Measurements from ENCODE around the gene SCAP.

The SCAP gene

DNA sequence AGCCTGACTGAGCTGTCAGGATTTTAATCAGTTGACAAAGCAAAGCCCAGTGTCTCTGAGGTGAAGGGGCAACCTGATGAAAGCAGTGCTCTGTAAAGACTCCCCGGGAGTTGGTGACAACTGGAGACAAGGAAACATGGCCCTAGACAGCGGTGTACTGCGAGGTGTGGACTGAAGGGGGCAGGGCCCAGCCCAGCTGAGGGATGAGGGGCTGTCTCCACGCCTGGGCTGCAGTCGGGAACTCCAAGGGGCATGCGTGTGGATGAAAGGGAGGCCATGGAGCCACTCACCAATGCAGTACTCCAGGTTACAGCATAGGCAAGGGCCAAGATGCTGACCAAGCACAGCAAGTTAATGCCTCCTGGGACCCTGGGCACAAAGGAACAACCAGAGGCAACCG lies 45.1 kb downstream of the SCAP start:
- DNase-seq (ENCODE audit: low read depth) = no peak

DNA sequence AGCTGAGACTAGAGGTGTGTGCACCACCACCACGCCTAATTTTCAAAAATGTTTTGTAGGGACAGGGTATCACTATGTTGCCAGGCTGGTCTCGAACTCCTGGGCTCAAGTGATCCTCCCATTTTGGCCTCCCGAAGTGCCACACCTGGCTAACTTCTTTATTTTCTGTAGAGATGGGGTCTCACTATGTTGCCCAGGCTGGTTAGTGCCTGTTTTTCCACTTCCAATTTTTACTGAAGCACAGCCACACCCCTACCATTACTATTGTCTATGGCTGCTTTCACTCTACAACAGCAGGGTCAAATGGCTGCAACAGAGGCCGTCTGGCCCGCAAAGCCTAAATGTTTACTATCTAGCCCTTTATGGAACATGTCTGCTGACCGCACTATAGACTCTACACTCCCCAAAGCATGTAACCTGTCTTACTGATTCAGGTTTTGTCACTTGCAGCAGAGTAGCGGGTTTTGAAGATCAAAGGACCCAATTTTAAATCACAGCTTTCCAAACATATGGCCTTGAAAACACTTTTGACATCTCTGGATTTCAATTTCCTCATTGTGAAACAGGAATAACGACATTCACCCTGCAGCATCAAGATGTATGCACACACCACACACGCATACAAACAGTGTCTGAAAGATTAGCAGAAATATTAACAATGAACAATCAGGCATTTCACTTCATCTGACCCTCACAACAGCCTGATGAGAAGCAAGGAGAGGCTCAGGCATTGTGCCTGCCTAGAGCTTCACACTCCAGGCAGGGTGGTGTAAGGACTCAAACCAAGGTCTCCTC lies 46.1 kb downstream of the SCAP start:
- no peak for DNase-seq (ENCODE audit: low read depth)

DNA sequence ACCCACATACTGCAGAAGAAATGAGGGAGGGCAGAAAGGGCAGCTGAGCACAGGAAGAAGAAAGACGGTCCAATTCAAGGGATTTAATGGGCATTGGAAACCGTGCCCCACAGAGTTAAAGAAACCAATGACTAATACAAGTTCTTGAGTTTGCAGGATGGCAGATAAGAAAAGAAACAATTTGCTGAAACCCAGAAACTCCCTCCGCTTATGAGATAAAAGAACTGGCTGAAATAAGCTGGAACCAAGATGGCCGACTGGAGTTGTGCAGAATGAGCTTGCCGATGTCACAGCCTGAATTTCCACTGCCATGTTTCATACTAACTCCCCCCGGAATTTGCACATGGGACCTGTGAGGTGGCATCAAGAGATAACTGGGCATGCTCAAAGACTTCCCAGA lies 47.1 kb downstream of the SCAP start:
- no peak for DNase-seq (ENCODE audit: low read depth)

DNA sequence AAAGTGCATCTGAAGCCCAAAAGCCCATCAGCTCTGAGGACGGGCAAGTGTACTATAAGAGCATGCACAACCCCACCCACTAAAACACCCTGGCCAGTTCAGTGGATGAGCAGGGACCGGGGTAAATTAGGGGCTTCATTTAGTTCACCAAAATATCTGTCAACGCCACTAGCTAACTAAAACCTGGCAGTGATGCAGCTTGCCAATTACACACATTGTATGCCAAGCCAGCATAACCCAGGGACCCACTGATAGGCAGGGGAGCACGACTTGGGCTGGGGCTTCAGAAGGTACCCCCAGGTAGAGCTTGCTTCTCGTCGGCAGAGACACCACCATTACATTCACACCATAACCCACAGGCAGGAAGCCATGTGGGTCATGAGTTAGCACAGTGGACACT lies 47.9 kb downstream of the SCAP start:
- DNase-seq (ENCODE audit: low read depth) = no peak

DNA sequence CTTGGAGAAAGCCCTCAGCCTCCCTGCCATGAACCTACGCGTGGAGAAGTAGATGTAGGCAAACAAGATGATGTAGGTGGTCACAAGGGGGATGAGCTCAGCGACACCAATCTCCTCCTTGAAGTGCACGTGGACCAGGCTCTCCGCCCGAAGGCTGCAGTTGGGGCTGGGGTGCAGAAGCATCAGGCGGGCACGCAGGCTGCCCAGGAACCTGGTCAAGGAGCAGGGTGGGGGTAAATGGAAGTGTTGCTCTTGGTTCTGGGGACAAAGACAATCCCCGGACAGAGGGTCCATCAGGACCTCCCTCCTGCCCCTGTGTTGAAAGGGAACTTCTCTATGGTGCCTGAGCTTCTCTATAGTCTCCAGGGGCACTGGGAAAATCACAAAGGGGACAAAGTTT lies 49.8 kb downstream of the SCAP start:
- DNase-seq (ENCODE audit: low read depth) = no peak

DNA sequence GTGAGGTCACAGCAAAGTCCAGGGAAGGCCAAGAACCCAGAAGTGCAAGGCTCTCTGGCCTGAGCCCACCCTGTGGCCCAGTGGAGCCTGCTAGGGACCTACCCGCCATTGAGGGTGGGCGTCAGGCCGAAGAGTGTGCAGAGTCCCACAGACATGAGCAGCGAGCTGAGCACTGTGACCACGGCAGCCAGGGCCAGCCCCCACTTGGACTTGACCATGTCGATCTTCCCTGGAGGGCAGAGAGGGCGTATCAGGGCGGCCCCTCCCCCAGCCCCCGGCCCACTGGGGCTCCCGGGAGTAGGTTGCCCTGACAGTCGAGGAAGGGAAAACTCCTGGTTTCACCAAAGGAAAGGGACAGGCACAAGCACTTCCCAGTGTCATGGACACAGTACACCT lies 50.4 kb downstream of the SCAP start:
- DNase-seq (ENCODE audit: low read depth) = no peak

DNA sequence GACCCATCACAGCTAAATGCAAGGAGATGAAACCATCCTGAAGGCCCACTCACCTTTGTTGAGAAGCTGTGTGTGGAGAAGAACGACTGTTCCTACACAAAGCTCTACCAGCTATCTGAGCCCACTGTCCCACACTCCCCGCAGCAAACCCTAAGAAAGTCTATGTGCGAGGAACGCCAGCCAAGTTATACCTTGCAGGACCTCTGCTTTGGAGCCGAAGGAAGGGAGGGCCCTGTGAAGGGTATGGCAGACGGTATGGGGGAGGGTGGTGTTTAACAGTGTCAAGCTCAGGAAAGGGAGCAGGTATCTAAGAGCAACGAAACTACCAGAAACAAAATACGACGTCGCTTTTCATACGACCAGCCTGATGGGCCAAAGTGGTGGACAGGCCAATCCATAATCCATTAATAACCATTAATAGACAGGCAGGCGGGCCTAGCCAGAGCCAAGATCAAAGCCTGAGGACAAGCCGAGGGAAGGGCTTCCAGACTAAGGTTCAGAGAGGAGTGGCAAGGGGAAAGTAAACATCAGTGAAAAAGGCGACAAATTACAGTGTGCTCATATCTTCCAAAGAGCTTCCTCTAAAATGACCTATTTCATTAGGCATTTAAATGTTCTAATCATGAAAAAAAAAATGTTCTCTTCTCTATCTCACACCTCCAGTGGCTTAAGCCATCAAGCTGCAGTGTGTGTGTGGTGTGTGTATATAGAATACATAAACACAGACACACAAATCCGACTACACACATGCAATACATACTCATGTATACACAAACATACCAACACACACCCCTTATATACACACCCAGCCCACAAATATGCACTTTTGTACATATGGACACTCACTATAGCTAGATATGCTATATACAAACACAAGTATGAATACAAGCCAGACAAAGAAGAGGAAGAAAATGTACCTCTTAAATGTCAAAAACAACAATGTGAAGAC lies 51.0 kb downstream of the SCAP start:
- DNase-seq (ENCODE audit: low read depth) = no peak

DNA sequence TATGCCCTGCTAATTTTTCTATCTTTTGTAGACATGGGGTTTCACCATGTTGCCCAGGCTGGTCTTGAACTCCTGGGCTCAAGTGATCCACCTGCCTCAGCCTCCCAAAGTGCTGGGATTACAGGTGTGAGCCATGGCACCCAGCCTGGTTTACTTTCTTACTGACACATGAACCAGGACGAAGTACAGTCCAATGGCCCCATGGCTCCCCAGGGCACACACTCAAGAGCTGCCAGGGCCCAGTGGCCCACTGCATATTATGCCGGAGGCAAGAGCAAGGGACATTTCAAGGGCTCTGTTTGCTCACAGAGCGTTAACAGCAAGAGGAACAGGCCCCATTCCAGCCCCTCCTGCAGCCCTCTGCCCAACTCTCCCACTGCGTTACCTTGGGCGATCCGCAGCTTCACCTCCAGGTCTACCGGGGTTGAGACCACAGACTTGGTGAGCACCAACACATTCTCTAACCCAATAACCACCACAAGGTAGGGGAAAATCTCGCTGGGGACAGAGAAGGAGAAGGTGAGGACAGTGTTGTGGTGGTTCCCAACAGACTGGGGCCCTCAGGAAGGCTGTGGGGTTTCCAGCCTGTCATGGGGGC lies 52.1 kb downstream of the SCAP start:
- no peak for DNase-seq (ENCODE audit: low read depth)

DNA sequence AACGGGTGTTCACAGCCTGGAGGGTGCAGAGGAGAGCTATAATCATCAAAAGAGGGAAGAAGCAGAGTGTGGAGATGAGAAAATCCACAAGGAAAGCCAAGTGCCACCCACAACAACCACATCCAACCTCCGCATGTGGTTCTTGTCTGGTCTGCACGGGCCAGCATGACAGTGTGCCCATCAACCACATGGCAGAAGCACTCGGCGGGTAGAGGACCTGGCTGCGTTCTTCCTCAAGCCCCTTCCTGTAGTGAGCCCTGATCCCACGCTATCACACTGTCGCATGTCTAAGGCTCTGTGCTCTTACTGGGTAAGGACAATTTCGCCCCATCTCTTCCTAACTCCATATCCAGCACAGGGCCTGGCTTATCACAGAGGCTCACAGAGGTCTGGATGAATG lies 53.0 kb downstream of the SCAP start:
- no peak for DNase-seq (ENCODE audit: low read depth)

DNA sequence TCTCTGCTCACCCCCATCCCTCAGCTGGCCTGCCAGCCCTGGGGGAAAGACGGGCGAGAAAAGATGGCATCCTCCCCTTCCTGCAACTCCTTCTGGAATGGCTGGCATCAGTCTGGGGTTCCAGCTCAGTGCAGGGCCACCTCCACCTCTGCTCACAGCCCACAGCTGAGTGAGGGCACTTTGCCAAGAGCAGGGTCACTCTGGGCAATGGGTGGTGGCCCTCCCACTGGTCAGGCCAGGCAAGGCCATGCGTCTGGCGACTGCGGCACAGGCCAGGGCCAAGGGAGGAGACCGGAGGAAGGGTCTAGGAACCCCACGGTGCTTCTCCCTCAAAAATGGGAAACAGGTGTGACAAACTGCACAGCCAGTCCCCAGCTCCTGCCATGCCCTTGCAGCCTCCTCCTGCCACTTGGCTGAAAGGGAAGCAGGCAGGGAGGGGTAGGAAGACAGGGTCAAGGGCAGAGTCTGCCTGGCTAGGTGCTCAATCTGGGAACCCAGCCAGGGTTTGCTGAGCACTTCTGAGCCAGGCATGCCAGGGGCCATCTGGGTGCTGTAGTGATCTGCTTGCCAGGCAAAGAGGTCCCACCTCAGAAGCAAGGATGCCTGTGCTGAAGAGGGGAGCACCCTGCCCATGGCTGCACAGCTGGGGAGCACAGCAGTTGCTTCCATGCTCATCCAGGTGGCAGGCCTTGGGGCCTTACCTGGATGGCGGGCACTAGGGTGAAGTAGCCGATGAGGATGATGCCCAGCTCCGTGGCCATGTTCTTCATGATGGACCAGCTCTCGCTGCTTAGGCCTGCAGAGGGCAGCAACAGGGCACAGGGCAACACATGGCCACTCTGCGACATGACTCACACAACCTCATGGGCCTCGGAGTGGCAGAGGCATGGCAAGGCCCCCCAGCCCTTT lies 53.7 kb downstream of the SCAP start:
- no peak for DNase-seq (ENCODE audit: low read depth)

DNA sequence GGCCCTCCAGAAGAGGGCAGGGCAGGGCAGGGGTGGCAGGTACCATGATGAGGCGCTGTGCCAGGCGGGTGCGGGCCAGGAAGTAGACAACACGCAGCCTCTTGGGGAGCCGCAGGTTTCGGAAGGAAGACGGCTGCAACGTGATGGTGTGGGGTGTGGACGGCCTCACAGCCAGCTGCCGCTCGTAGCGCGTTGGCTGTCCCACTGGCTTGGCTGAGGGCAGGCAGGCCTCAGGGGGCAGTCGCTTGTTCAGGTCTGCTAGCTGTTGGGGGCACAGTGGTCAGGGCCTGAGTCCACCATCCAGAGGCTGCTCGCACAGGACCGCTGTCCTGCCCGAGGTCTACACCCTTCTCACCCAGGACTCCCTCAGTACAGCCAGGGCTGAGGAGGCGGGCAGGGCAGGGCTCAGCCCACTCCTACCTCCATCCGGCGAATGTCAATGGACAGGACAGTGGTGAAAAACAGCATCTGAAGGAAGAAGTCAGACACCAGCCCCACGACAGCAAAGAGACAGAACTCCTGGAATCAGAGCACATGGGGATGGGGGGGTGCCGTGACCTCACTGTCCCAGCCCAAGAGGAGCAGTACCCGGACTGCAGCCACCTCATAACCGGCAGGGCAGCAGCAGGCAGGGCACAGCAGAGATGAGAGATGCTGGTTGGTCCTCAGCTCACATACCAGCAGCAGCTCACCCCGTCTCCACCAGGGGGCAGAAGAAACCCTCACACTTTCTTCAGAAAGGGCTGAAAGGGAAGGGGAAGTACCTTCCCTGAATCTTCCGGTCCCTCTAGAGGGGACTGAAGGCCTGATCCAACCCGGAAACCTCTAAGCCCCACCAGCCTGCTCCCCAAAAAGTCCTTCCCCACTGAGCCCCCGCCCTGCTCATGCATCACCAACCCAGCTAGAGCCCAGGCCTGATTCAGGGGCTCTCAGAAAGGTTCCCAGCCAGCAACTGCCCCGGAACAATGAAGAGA lies 54.9 kb downstream of the SCAP start:
- peak; percentile 75 for DNase-seq (ENCODE audit: low read depth)

DNA sequence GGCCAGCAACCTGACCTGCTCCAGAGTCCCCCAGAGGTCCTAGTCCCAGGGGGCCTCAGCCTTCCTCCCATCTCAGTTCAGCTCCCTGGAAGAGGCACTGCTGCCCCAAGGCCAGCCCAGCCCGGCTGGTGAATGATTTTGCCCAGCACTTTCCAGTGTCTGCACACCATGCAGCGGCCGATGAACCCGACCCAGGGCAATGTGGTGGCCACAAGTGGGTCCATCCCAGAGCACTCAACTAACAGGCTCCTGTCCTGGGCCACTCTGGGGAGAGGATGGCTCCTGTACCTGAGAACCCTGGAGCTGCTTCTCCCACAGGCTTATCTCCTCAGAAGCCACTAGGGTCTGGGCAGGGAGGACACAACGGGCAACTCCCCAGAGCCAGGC lies 55.7 kb downstream of the SCAP start:
- DNase-seq (ENCODE audit: low read depth) = no peak

DNA sequence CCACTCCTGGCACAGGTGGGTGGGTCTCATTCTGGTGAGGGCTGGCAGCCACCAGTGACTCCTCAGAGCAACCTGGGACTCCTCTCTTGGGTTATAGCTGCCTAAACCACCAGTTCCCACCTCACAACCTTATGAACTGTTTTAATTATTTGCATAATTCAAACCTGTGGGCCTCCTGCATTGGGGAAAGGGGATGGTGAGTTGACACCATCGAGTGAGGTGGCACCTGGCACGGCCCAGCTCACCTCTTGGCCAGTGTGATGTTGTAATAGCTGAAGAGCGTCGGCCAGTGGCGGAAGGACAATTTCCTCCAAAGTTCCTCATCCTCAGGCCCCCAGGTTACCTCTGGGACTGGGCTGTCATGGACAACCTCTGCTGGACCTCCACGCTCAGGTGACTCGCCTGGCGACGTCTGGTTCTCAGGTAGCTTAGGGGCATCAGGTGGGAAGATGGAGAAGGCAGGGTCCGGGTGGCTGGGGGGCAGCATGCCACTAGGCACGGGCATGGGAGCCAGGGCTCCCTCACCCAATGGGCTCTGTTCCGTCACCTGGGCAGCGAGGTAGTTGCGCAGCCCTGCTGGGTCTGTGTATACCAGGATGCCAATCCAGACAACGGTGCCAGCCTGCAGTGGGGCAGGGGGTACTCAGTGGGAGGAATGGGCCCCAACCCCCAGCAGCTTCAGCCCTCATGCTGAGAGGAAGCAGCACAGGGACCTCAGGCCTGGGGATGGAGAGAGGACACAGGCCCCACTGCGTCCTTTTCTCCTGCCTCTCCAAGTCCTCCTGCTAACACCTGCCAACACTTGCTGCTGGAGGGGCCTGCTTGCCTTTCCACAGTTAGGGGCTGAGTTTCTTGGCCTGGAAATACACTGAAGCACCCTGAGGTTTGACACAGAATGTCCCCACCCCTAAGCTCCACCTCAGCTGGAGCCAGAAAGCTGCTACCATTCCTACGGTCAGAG lies 56.4 kb downstream of the SCAP start:
- no peak for DNase-seq (ENCODE audit: low read depth)

DNA sequence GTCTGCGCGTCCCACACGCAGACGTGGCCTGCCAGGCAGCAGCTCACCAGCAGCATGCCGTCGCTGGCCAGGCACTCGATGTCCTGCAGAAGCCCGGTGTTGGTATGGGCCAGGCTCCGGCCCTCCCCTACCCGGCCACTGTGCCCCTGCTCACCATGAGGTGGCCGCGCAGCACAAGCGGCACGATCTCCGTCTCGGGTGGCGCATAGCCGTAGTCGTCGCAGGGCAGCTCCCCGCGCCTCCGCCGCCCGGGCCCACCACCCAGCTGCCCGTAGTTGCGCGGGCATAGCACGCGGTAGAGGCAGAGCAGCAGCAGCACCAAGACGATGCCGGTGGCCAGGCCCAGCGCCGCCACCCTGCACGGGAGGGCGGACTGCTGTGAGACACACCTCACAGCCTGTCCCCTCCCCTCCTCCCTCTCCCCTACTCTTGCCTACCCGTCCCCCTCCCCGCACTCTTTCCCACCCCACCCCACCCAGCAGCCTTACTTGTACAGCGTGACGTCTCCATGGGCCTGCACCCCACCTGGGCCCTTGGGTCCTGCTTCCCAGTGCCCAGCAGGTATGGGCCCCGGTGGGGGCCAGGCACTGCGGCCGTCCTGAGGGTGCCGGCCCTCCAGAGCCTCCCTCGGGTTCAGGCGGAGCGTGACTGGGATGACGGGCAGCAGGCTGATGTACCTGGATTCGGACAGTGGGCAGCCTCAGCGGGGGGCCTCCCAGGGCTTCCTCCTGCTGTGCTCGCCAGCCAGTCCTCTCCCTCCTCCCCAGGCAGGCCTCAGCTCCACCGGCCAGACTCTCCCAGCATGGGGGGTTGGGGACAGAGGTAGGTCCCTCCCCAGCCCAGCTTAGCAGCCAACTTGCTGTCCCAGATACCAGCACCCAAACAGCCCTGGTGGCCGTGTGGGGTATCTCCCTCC lies 57.3 kb downstream of the SCAP start:
- no peak for DNase-seq (ENCODE audit: low read depth)

DNA sequence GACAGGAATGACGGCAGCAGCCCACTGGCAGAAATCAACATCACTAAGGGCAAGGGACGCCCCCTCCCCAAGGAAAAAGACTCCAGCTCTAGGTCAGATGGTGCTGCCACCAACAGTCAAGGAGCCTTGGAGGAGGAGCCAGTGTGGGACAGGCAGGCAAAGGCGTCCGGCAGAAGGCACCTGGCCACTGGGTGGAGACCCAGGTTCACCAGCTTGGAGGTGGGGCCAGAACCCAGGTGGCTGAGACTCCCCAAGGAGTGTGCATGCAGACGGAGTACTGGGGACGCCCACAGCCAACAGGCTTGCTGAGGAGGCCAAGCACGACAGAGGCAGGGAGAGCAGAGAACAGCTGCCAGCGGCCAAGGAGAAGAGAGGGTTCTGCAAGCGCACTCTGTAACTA lies 59.7 kb downstream of the SCAP start:
- DNase-seq (ENCODE audit: low read depth) = no peak

DNA sequence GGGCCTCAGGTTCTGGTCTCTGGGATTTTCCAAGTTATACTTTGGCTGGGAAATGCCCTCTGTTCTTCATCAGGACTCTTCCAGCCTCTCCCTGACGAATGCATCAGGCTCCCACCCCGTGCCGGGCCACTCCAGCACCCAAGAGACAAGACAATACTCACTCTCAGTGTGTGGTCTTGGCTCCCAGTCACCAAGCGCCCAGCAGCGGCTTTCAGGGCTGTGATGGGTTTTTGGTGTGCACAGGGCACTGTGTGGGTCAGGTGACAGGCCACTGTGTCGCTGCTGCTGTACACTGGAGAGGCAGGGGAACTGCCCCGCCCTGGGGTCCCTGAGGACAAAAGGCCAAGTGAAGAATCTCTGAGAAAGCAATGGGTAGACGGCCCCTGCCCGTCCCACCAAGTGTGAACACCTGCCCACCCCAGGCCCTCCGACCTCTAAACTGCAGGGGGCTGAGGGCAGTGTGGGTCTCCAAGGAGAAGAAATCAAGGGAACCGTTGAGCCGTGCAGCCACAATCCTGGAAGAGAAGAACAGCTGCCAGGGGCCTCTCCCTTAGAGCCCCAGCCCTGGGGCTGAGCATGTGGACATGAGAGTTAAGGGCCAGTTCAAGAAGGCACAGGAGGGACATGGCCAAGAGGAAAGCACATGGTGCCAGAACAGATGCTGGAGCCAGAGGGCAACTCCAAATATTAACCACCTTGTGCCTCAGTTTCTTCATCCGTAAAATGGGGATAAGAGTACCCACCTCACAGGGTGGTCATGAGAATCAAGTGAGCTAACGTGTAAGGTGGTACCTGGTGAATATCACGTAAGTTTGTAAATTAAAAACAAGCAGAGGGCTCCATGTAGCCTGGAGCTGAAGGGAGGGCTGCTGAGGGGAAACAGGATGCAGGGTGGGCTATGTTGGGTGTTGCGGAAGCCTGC lies 60.8 kb downstream of the SCAP start:
- DNase-seq (ENCODE audit: low read depth) = no peak

DNA sequence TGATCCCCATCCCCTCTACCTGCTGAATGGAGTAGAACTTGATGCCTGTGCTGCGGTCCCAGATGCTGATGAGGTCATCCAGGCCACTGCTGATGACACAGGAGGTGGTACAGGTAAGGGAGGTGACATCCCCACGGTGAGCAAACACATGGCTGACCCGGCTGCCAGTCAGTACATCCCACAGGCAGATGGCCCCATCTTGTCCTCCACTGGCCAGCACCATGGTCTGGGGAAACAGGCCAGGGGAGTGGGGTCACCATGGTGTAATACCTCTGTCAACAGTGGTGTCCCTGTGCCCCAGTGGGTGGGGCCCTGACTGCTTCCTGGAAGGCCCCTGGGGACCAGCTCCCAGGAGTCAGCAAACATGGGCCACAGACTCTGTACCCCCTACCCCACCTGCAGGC lies 61.6 kb downstream of the SCAP start:
- DNase-seq (ENCODE audit: low read depth) = no peak
